ENCODE results near the gene SMTN. TPM values are rescaled to one million over a fixed set of nuclear protein-coding genes. Genes with fewer than 3 reads are reported as not detected.

SMTN gene
- total RNA-seq, 2 experiments from 2014 or later: 40.1 to 45.8 TPM

GRCh38 chr22:31085493-31085824 is 4.3 kb downstream of the SMTN start:
- DNase-seq (no peak), ATAC-seq (no peak)
- CTCF ChIA-PET: interaction anchor here (0.6 to 3.2 kb wide), 18 partner anchors 10 to 330 kb away, joined by 3 to 22 read pairs (median 4); partner anchors contain the start of gene PIK3IP1
- Mint-ChIP-seq H3K4me1 (peaks cover 29% of the 10 kb centered on the region), H3K4me3 (peak overlapping the region; percentile 82), H3K9me3 (ENCODE audit: low read depth) (no peaks in the 10 kb centered on the region), H3K27ac (peak overlapping the region; percentile 72), H3K36me3 (ENCODE audit: low read depth) (peaks cover 3% of the 10 kb centered on the region), H3K27me3 (no peaks in the 10 kb centered on the region)
- POLR2A ChIA-PET: interaction anchor here (0.5 to 1.5 kb wide), 2 partner anchors 76 to 116 kb away, joined by 3 to 10 read pairs; partner anchors contain the start of genes MORC2 and TUG1
- intact Hi-C loops (cut with DNase I, micrococcal nuclease): loop anchor here (1.0 to 10.0 kb wide), 9 partner anchors 75 to 1201 kb away; partner anchors contain the start of genes SLC35E4 (in 2 of the 2), LIMK2 (in 1 of the 2), MTMR3 (in 1 of the 2) and PIK3IP1 (in 1 of the 2)

GRCh38 chr22:31085928-31086327 is 4.8 kb downstream of the SMTN start:
- intact Hi-C loops (cut with DNase I, micrococcal nuclease): loop anchor here (1.0 to 10.0 kb wide), 9 partner anchors 74 to 1201 kb away; partner anchors contain the start of genes SLC35E4 (in 2 of the 2), LIMK2 (in 1 of the 2), MTMR3 (in 1 of the 2) and PIK3IP1 (in 1 of the 2)
- Mint-ChIP-seq H3K4me3 (no peak overlapping the region), H3K4me1 (peaks cover 26% of the 10 kb centered on the region), H3K27me3 (no peaks in the 10 kb centered on the region), H3K9me3 (ENCODE audit: low read depth) (no peaks in the 10 kb centered on the region), H3K27ac (no peak overlapping the region), H3K36me3 (ENCODE audit: low read depth) (peaks cover 3% of the 10 kb centered on the region)
- ChIA-PET POLR2A (interaction anchor here (1.5 kb wide), 1 partner anchor 117 kb away, joined by 10 read pairs; the partner anchor contains the start of genes MORC2 and TUG1), CTCF (interaction anchor here (0.5 to 3.0 kb wide), 8 partner anchors 10 to 323 kb away, joined by 3 to 13 read pairs (median 4); partner anchors contain the start of gene PIK3IP1)
- DNase-seq: no peak
- no peak for ATAC-seq

DNA sequence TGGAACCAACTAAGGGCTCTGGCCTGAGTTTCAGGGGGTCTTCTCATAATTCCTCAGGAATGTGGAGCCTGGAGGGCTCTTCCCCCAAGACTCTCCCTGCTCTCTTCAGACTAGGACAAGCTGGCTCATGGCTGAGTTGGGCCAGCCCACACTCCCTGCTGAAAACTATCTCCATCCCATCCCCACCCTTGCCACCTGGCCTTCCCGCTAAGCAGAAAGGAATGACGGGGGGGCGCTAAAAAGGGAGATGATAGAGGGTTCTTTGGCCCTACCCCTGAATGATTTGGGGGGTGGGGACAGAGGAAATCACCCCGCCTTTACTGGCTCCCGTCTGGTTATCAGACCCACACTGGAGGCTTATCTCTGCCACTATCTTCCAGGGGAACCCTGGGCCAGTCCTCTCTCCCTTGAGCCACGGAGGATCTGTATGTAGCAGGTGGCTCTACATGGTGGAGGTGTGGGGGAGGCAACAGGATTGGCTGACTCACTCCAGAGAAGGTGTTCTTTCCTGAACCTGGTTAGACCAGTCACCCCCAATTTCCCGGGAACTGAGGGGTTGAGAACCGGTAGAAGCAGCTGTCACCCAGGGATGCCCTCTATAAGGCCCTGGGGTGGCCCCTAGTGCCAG is 5.7 kb downstream of the SMTN start:
- Mint-ChIP-seq H3K9me3 (ENCODE audit: low read depth) (no peaks in the 10 kb centered on the region), H3K4me3 (no peak overlapping the region), H3K4me1 (peaks cover 20% of the 10 kb centered on the region), H3K27me3 (no peaks in the 10 kb centered on the region), H3K27ac (no peak overlapping the region), H3K36me3 (ENCODE audit: low read depth) (peaks cover 3% of the 10 kb centered on the region)
- ChIA-PET POLR2A (interaction anchor here (0.6 kb wide), 2 partner anchors 18 to 28 kb away, joined by 3 to 6 read pairs; no protein-coding TSS in a partner anchor), CTCF (interaction anchor here (0.5 to 3.0 kb wide), 3 partner anchors 9 to 49 kb away, joined by 3 to 13 read pairs (median 3); no protein-coding TSS in a partner anchor)
- intact Hi-C loops (cut with DNase I, micrococcal nuclease): loop anchor here in 1 of 2 experiments (10.0 kb wide), 2 partner anchors 548 to 1202 kb away; partner anchors contain the start of gene MTMR3
- ATAC-seq (no peak), DNase-seq (no peak)

GRCh38 chr22:31087744-31088215 is 6.7 kb downstream of the SMTN start:
- Mint-ChIP-seq H3K27ac (no peak overlapping the region), H3K27me3 (no peaks in the 10 kb centered on the region), H3K4me3 (no peak overlapping the region), H3K36me3 (ENCODE audit: low read depth) (peaks cover 3% of the 10 kb centered on the region), H3K4me1 (peaks cover 11% of the 10 kb centered on the region), H3K9me3 (ENCODE audit: low read depth) (no peaks in the 10 kb centered on the region)
- POLR2A ChIA-PET: interaction anchor here (0.6 kb wide), 1 partner anchor 19 kb away, joined by 3 read pairs; no protein-coding TSS in a partner anchor
- intact Hi-C loops (cut with DNase I, micrococcal nuclease): loop anchor here (2.0 to 10.0 kb wide), 3 partner anchors 143 to 1203 kb away; partner anchors contain the start of gene MTMR3 (in 1 of the 2)
- DNase-seq: no peak
- CTCF ChIA-PET: interaction anchor here (0.9 to 1.0 kb wide), 2 partner anchors 61 to 185 kb away, joined by 3 read pairs; no protein-coding TSS in a partner anchor
- ATAC-seq: no peak

DNA sequence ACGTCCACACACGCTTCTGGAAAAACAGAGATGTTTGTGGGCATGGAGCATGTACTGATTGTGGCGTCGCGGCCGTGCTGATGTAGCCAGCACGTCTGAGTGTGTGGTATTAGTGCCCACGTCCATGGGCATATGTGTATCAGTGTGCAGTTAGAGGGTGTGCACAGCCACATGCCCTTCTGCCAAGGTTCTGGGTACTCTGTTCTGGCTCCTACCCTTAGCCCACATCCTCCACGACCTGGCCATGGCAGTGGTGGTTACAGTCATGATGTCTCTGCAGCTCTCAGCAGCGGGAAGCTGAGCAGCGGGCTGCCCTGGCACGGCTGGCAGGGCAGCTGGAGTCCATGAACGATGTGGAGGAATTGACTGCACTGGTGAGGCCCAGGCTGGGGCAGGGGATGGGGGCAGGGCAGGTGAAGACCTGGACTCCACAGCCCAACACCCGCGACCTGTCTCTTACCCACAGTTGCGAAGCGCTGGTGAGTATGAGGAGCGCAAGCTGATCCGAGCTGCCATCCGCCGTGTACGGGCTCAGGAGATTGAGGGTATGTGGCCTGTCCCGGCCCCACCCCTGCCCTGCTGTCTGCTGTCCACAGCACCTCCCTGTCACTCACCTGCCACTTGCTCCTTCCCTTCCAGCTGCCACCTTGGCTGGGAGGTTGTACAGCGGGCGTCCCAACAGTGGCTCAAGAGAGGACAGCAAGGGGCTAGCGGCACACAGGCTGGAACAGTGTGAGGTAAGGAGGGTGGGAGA is 7.3 kb downstream of the SMTN start:
- Mint-ChIP-seq H3K9me3 (ENCODE audit: low read depth) (no peaks in the 10 kb centered on the region), H3K27ac (no peak overlapping the region), H3K36me3 (ENCODE audit: low read depth) (peaks cover 2% of the 10 kb centered on the region), H3K27me3 (no peaks in the 10 kb centered on the region), H3K4me3 (no peak overlapping the region), H3K4me1 (peaks cover 5% of the 10 kb centered on the region)
- POLR2A ChIA-PET: no interaction called here
- intact Hi-C loops (cut with DNase I, micrococcal nuclease): loop anchor here (2.0 to 10.0 kb wide), 3 partner anchors 142 to 1204 kb away; partner anchors contain the start of gene MTMR3 (in 1 of the 2)
- ATAC-seq: no peak
- DNase-seq: no peak
- CTCF ChIA-PET: interaction anchor here (0.9 to 1.0 kb wide), 3 partner anchors 60 to 184 kb away, joined by 3 read pairs; no protein-coding TSS in a partner anchor

DNA sequence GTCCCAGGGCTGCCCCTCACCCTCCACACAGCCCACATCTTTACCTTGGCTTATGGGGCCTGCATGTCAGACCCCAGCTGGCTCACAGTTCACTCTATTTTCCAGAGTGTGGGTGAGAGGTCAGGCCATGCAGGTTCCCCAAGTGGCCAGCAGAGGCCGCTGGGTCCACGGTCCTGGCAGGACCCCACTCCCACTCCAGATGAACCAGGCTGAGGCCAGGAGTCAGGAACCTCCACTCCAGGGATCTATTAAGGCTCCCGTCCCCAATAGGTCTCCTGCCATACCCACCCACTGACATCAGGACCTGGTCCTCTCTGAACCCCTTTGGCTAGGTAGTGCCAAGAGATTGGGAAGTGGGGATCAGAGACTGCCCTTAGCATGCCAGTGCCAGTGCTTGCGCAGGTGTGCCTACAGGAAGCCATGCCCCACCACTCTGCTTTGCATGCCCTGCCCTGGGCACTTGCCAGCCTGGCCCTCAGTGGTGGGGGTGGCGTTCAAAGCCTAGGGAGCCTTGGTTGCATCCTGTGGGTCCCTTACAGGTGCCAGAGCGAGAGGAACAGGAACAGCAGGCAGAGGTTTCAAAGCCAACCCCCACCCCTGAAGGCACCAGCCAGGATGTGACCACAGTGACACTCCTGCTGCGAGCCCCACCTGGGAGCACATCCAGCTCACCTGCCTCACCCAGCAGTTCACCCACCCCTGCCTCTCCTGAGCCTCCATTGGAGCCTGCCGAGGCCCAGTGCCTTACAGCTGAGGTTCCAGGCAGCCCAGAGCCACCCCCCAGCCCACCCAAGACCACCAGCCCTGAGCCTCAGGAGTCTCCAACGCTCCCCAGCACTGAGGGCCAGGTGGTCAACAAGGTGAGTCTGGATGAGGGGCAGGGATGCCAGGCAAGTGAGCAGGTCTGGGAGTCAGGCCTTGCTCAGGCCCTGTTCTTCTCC is 8.3 kb downstream of the SMTN start:
- intact Hi-C loops (cut with DNase I, micrococcal nuclease): loop anchor here (1.0 to 10.0 kb wide), 6 partner anchors 60 to 1205 kb away; partner anchors contain the start of gene MTMR3 (in 1 of the 2)
- Mint-ChIP-seq H3K4me3 (no peak overlapping the region), H3K27me3 (no peaks in the 10 kb centered on the region), H3K27ac (no peak overlapping the region), H3K9me3 (ENCODE audit: low read depth) (no peaks in the 10 kb centered on the region), H3K4me1 (peaks cover 1% of the 10 kb centered on the region), H3K36me3 (ENCODE audit: low read depth) (peaks cover 2% of the 10 kb centered on the region)
- ATAC-seq: no peak
- DNase-seq: peak; percentile 60
- CTCF ChIA-PET: interaction anchor here (1.0 kb wide), 1 partner anchor 144 kb away, joined by 3 read pairs; no protein-coding TSS in a partner anchor
- POLR2A ChIA-PET: no interaction called here

- H3K36me3 Mint-ChIP-seq (ENCODE audit: low read depth): peaks cover 2% of the 10 kb centered on the region
- POLR2A ChIA-PET: no interaction called here
- ATAC-seq: no peak
These were observed 9.3 kb downstream of the SMTN start for GRCh38 chr22:31090217-31091085.

DNA sequence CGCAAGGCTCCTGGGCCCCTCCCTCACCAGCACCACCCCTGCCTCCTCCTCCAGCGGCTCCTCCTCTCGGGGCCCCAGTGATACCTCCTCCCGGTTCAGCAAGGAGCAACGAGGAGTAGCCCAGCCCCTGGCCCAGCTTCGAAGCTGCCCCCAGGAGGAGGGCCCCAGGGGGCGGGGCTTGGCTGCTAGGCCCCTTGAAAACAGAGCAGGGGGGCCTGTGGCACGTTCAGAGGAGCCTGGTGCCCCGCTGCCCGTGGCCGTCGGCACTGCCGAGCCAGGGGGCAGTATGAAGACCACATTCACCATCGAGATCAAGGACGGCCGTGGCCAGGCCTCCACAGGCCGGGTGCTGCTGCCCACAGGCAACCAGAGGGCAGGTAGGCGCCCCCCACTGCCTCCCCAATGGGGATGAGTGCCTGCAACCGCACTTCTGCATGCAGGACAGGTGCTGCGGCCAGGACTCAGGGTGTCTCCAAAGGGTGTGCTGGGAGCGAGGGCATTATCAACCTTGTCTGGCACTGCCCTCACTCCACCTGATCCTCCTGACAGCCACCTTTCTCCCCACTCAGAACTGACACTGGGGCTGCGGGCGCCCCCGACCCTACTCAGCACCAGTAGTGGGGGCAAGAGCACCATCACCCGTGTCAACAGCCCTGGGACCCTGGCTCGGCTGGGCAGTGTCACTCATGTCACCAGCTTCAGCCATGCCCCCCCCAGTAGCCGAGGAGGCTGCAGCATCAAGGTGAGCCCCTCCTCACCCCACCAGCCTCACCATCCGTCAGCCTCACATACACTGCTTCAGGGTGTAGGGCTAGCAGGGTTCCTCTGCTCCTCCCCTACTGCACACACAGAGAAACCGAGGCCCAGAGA is 10.2 kb downstream of the SMTN start:
- Mint-ChIP-seq H3K27me3 (no peaks in the 10 kb centered on the region), H3K27ac (no peak overlapping the region), H3K4me3 (no peak overlapping the region), H3K9me3 (ENCODE audit: low read depth) (no peaks in the 10 kb centered on the region), H3K4me1 (no peaks in the 10 kb centered on the region), H3K36me3 (ENCODE audit: low read depth) (peaks cover 2% of the 10 kb centered on the region)
- ChIA-PET POLR2A (no interaction called here), CTCF (no interaction called here)
- intact Hi-C loops (cut with DNase I, micrococcal nuclease): no loop called here
- DNase-seq: no peak
- no peak for ATAC-seq

More at GRCh38 chr22:31090217-31091085, 9.3 kb downstream of the SMTN start:
- Mint-ChIP-seq H3K4me3 (no peak overlapping the region), H3K4me1 (no peaks in the 10 kb centered on the region), H3K9me3 (ENCODE audit: low read depth) (no peaks in the 10 kb centered on the region), H3K27ac (no peak overlapping the region), H3K27me3 (no peaks in the 10 kb centered on the region)
- no peak for DNase-seq
- CTCF ChIA-PET: no interaction called here
- intact Hi-C loops (cut with DNase I, micrococcal nuclease): no loop called here

GRCh38 chr22:31092161-31092560 is 11.0 kb downstream of the SMTN start:
- POLR2A ChIA-PET: no interaction called here
- Mint-ChIP-seq H3K9me3 (ENCODE audit: low read depth) (no peaks in the 10 kb centered on the region), H3K4me1 (no peaks in the 10 kb centered on the region), H3K36me3 (ENCODE audit: low read depth) (peaks cover 2% of the 10 kb centered on the region), H3K4me3 (no peak overlapping the region), H3K27ac (no peak overlapping the region), H3K27me3 (no peaks in the 10 kb centered on the region)
- DNase-seq (no peak), ATAC-seq (no peak)
- CTCF ChIA-PET: no interaction called here
- intact Hi-C loops (cut with DNase I, micrococcal nuclease): no loop called here
